Sigmoid colon (tissue), 7 donors: ENCODE results near the gene MRPL20. TPM values are rescaled to one million over a fixed set of nuclear protein-coding genes. Genes with fewer than 3 reads are reported as not detected.
A peak's percentile ranks its signal among the peaks of the same experiment; 100 is the strongest.

Source experiments
- DNase-seq: peaks from one replicate; pipeline ENCODE4 v3.0.0-alpha.2; 2019
- H3K27ac ChIP-seq, 4 donors: fragments of 200-600 bp; sonication (generic); one replicate each; pipeline ENCODE4 v1.5.1; 2016 to 2019; ENCODE audit warnings: mild to moderate bottlenecking in 1 of 4
- H3K27me3 ChIP-seq, 3 donors: fragments of 200-600 bp; sonication (generic); one replicate each; pipeline ENCODE4 v1.5.1; 2019; ENCODE audit warnings: mild to moderate bottlenecking in 1 of 3
- H3K36me3 ChIP-seq, 4 donors: fragments of 200-600 bp; sonication (generic); one replicate each; pipeline ENCODE4 v1.5.1; 2016 to 2019
- H3K4me1 ChIP-seq, 4 donors: fragments of 200-600 bp; sonication (generic); one replicate each; pipeline ENCODE4 v1.5.1; 2017 to 2019
- H3K4me3 ChIP-seq, 4 donors: fragments of 200-600 bp; sonication (generic); one replicate each; pipeline ENCODE4 v1.5.1; 2017 to 2019; ENCODE audit warnings: mild to moderate bottlenecking in 2 of 4, moderate library complexity in 1 of 4
- H3K9me3 ChIP-seq, 4 donors: fragments of 200-600 bp in 3 of 4; sonication (generic) in 3 of 4; one replicate each; pipeline versions ENCODE4 v1.5.1 to v1.6.1; 2013 to 2019
- CTCF ChIP-seq, 4 experiments: fragments of 450-650 bp in 3 of 4; fragments of 200-600 bp in 1 of 4; IDR thresholded peaks; one replicate each; pipeline ENCODE4 v1.5.1; 2016 to 2019; ENCODE audit warnings: antibody characterized with exemption in 4 of 4, mild to moderate bottlenecking in 3 of 4, moderate library complexity in 2 of 4
- EP300 ChIP-seq, 4 donors: sonication (generic); formaldehyde crosslinking; IDR thresholded peaks; one replicate each; pipeline ENCODE4 v1.6.1; 2017; ENCODE audit warnings: antibody characterized with exemption in 4 of 4
- POLR2A ChIP-seq, 2 donors: fragments of 450-650 bp; IDR thresholded peaks; one replicate each; pipeline ENCODE4 v1.6.1; 2016; ENCODE audit warnings: antibody characterized with exemption in 2 of 2, mild to moderate bottlenecking in 2 of 2, moderate library complexity in 2 of 2
- POLR2AphosphoS5 ChIP-seq, 4 donors: sonication (generic); formaldehyde crosslinking; IDR thresholded peaks; one replicate each; pipeline ENCODE4 v1.6.1; 2017; ENCODE audit warnings: antibody characterized with exemption in 4 of 4
- WGBS, 2 donors: extraction: QIAGEN DNeasy Blood & Tissue Kit; methylation state at CpG; one replicate each; pipeline ENCODE4 v1.1.7; 2013; 5-methylcytosine and 5-hydroxymethylcytosine counted together
- intact Hi-C: fragments of 100-400 bp; cut with DNase I; formaldehyde crosslinking; loops from one replicate; pipeline ENCODE4 v1.15.1; 2023
- polyA plus RNA-seq, 3 donors: library from polyadenylated mRNA; stranded (reverse); fragments of 200-250 nt; gene quantifications; one replicate each; pipeline ENCODE4 v1.2.3, GENCODE V29; 2013
- total RNA-seq, 4 donors: library from RNA; depleted of rRNA; stranded (reverse); fragments of >200 nt; gene quantifications; one replicate each; pipeline ENCODE4 v1.1.0, GENCODE V29; 2016
- donor health status: healthy with polysubstance abuse.
- donor health status: Bipolar disorder and iron deficiency.
- donor health status: healthy.

The MRPL20 gene
- total and polyA plus RNA-seq, 7 donors = 133 to 235 (median 178) TPM

- intact Hi-C loops = no loop called here
- H3K9me3 ChIP-seq = no peaks in the 10 kb centered on the region
- H3K36me3 ChIP-seq = peaks cover 0 to 10% (median 0%) of the 10 kb centered on the region in 4 donors
- H3K4me1 ChIP-seq = peaks cover 0 to 71% (median 67%) of the 10 kb centered on the region in 4 donors
- WGBS, 2 donors = 88 to 92% methylated on average over 45 of the region's 45 CpGs
- H3K27me3 ChIP-seq = no peaks in the 10 kb centered on the region
- no peak for DNase-seq
- H3K4me3 ChIP-seq = no peak overlapping the region
- H3K27ac ChIP-seq = peak overlapping the region in 1 of 4 donors; percentile 99
- TF ChIP-seq POLR2A (IDR thresholded peaks at IDR 0.05) (no peak), POLR2AphosphoS5 (IDR thresholded peaks at IDR 0.05) (no peak), EP300 (IDR thresholded peaks at IDR 0.05) (no peak), CTCF (IDR thresholded peaks at IDR 0.05) (no peak)
Observed at GRCh38 chr1:1438531-1439381, 31.7 kb upstream of the MRPL20 start.

GRCh38 chr1:1437904-1438376 lies 30.8 kb upstream of the MRPL20 start:
- H3K27ac ChIP-seq = peak overlapping the region in 2 of 4 donors; percentile 98 to 99
- H3K4me1 ChIP-seq = peaks cover 0 to 79% (median 75%) of the 10 kb centered on the region in 4 donors
- TF ChIP-seq EP300 (IDR thresholded peaks at IDR 0.05) = no peak
- TF ChIP-seq POLR2A (IDR thresholded peaks at IDR 0.05) = no peak
- TF ChIP-seq POLR2AphosphoS5 (IDR thresholded peaks at IDR 0.05) = no peak
- intact Hi-C loops = no loop called here
- 19 to 57% methylated on average over 11 of the region's 11 CpGs for WGBS, 2 donors
- DNase-seq = no peak
- peaks cover 0 to 10% (median 0%) of the 10 kb centered on the region in 4 donors for H3K36me3 ChIP-seq
- no peak overlapping the region for H3K4me3 ChIP-seq
- no peaks in the 10 kb centered on the region for H3K9me3 ChIP-seq
- H3K27me3 ChIP-seq = no peaks in the 10 kb centered on the region

- intact Hi-C loops = no loop called here
- Histone ChIP-seq H3K4me1 (peaks cover 0 to 86% (median 81%) of the 10 kb centered on the region in 4 donors), H3K4me3 (peak overlapping the region in 3 of 4 donors; percentile 55 to 78 (median 72)), H3K36me3 (peaks cover 0 to 10% (median 0%) of the 10 kb centered on the region in 4 donors), H3K27ac (peak overlapping the region; percentile 93 to 99 (median 96)), H3K9me3 (no peaks in the 10 kb centered on the region), H3K27me3 (no peaks in the 10 kb centered on the region)
- DNase-seq = no peak
- TF ChIP-seq EP300 (IDR thresholded peaks at IDR 0.05) = no peak
- no peak for TF ChIP-seq POLR2AphosphoS5 (IDR thresholded peaks at IDR 0.05)
- no peak for TF ChIP-seq POLR2A (IDR thresholded peaks at IDR 0.05)
- TF ChIP-seq CTCF (IDR thresholded peaks at IDR 0.05) = no peak
- WGBS, 2 donors = 79 to 81% methylated on average over 31 of the region's 31 CpGs
Observed at GRCh38 chr1:1437033-1437903, 30.2 kb upstream of the MRPL20 start.

GRCh38 chr1:1436630-1437032 lies 29.5 kb upstream of the MRPL20 start:
- intact Hi-C loops = no loop called here

More at GRCh38 chr1:1436630-1437032, 29.5 kb upstream of the MRPL20 start:
- TF ChIP-seq CTCF (IDR thresholded peaks at IDR 0.05) = no peak
- TF ChIP-seq EP300 (IDR thresholded peaks at IDR 0.05) = no peak
- no peak for TF ChIP-seq POLR2A (IDR thresholded peaks at IDR 0.05)
- no peak for TF ChIP-seq POLR2AphosphoS5 (IDR thresholded peaks at IDR 0.05)
- Histone ChIP-seq H3K36me3 (peaks cover 0 to 10% (median 0%) of the 10 kb centered on the region in 4 donors), H3K4me1 (peaks cover 0 to 86% (median 82%) of the 10 kb centered on the region in 4 donors), H3K27ac (peak overlapping the region; percentile 93 to 99 (median 96)), H3K27me3 (no peaks in the 10 kb centered on the region), H3K4me3 (peak overlapping the region; percentile 52 to 78 (median 64)), H3K9me3 (no peaks in the 10 kb centered on the region)
- DNase-seq = no peak
- WGBS, 2 donors = 88 to 92% methylated on average over 7 of the region's 7 CpGs
